Measurements from ENCODE around the gene USP13.

The USP13 gene

GRCh38 chr3:179671309-179671708 lies 18.5 kb downstream of the USP13 start:
- no peak overlapping the region for H3K4me3 ChIP-seq (ENCODE audit: low read depth, low read length)
- TF ChIP-seq CTCF (IDR thresholded peaks at IDR 0.05; ENCODE audit: low read depth, low read length): no peak

GRCh38 chr3:179671747-179672242 lies 19.0 kb downstream of the USP13 start:
- no peak for TF ChIP-seq CTCF (IDR thresholded peaks at IDR 0.05; ENCODE audit: low read depth, low read length)
- H3K4me3 ChIP-seq (ENCODE audit: low read depth, low read length): no peak overlapping the region; the same call in 1 of the 2 replicates

- TF ChIP-seq CTCF (IDR thresholded peaks at IDR 0.05; ENCODE audit: low read depth, low read length): no peak
- no peak overlapping the region for H3K4me3 ChIP-seq (ENCODE audit: low read depth, low read length)
These were observed 20.1 kb downstream of the USP13 start for GRCh38 chr3:179672918-179673317.

- no peak overlapping the region for H3K4me3 ChIP-seq (ENCODE audit: low read depth, low read length)
- TF ChIP-seq CTCF (IDR thresholded peaks at IDR 0.05; ENCODE audit: low read depth, low read length): no peak
These were observed 20.7 kb downstream of the USP13 start for GRCh38 chr3:179673523-179673922.

- no peak for TF ChIP-seq CTCF (IDR thresholded peaks at IDR 0.05; ENCODE audit: low read depth, low read length)
- H3K4me3 ChIP-seq (ENCODE audit: low read depth, low read length): no peak overlapping the region
These were observed 23.2 kb downstream of the USP13 start for GRCh38 chr3:179676081-179676480.

GRCh38 chr3:179677884-179678283 lies 25.0 kb downstream of the USP13 start:
- no peak overlapping the region for H3K4me3 ChIP-seq (ENCODE audit: low read depth, low read length)
- no peak for TF ChIP-seq CTCF (IDR thresholded peaks at IDR 0.05; ENCODE audit: low read depth, low read length)

GRCh38 chr3:179681492-179682263 lies 28.8 kb downstream of the USP13 start:
- TF ChIP-seq CTCF (IDR thresholded peaks at IDR 0.05; ENCODE audit: low read depth, low read length): no peak
- no peak overlapping the region for H3K4me3 ChIP-seq (ENCODE audit: low read depth, low read length)
